HEK293 (cell line): ENCODE data around the gene RUFY1.
"Not testable (repeated sequence)": the region's sequence is repeated elsewhere in the genome, so short reads cannot be mapped to it uniquely, and the experiment has no call there.

Experiments used
- CTCF ChIA-PET: fragments of 350-600 bp; formaldehyde crosslinking; extraction: SDS; loops from one replicate; lab custom pipeline; 2021; ENCODE audit warnings: antibody characterized with exemption; lab: Yijun Ruan, JAX
- POLR2A ChIA-PET: fragments of 300-600 bp; formaldehyde crosslinking; extraction: SDS; loops from one replicate; lab custom pipeline; 2020; ENCODE audit warnings: antibody characterized with exemption, inconsistent platforms; lab: Yijun Ruan, JAX
- H3K27ac ChIP-seq: fragments of 200-500 bp; sonication (Bioruptor generic); 2 replicates; pipeline ENCODE4 v1.5.1; 2014; ENCODE audit warnings: low read depth, low read length, control low read depth, inconsistent platforms; ENCODE audit errors: extremely low read depth
- H3K36me3 ChIP-seq, 2 experiments: fragments of 200-500 bp in 1 of 2; sonication (Bioruptor generic) in 1 of 2; 1 replicate in 1 of 2; 2 replicates in 1 of 2; pipeline ENCODE4 v1.5.1; 2014 to 2017; ENCODE audit warnings: inconsistent platforms in 2 of 2, low read length in 2 of 2; ENCODE audit not compliant: control insufficient read depth in 2 of 2, insufficient read depth in 1 of 2
- H3K4me1 ChIP-seq: fragments of 200-500 bp; sonication (Bioruptor generic); 2 replicates; pipeline ENCODE4 v1.5.1; 2014; ENCODE audit warnings: mild to moderate bottlenecking, low read length, inconsistent platforms; ENCODE audit not compliant: control insufficient read depth, insufficient read depth
- H3K4me3 ChIP-seq: 2 replicates; pipeline ENCODE4 v1.5.1; 2011; ENCODE audit warnings: low read depth, mild to moderate bottlenecking, control low read depth, low read length, moderate library complexity
- H3K9me3 ChIP-seq: fragments of 200-500 bp; sonication (Bioruptor generic); 2 replicates; pipeline ENCODE4 v1.5.1; 2014; ENCODE audit warnings: low read depth, low read length, inconsistent platforms; ENCODE audit not compliant: control insufficient read depth, insufficient read depth
- EGR2 ChIP-seq: fragments of 450-650 bp; formaldehyde crosslinking; IDR thresholded peaks from 2 replicates; pipeline ENCODE4 v1.5.1; 2016; ENCODE audit warnings: low read depth, missing biosample characterization, missing genetic modification characterization
- FEZF1 ChIP-seq: fragments of 450-650 bp; formaldehyde crosslinking; IDR thresholded peaks from 2 replicates; pipeline ENCODE4 v1.5.1; 2016; ENCODE audit warnings: missing biosample characterization, missing genetic modification characterization
- HIC1 ChIP-seq: fragments of 450-650 bp; formaldehyde crosslinking; IDR thresholded peaks from 2 replicates; pipeline ENCODE4 v1.5.1; 2016; ENCODE audit warnings: missing biosample characterization, missing genetic modification characterization
- MEIS1 ChIP-seq: sonication (generic); formaldehyde crosslinking; IDR thresholded peaks from 2 replicates; pipeline ENCODE4 v1.8.1; 2022; ENCODE audit warnings: missing genetic modification reagents, mild to moderate bottlenecking, borderline replicate concordance
- PATZ1 ChIP-seq: fragments of 450-650 bp; formaldehyde crosslinking; IDR thresholded peaks from 2 replicates; pipeline ENCODE4 v1.5.1; 2016; ENCODE audit warnings: missing biosample characterization, missing genetic modification characterization
- TSHZ1 ChIP-seq: fragments of 450-650 bp; formaldehyde crosslinking; IDR thresholded peaks from 2 replicates; pipeline ENCODE4 v1.5.1; 2016; ENCODE audit warnings: missing biosample characterization, missing genetic modification characterization, borderline replicate concordance
- ZBTB26 ChIP-seq: fragments of 450-650 bp; formaldehyde crosslinking; optimal IDR thresholded peaks from 2 replicates; pipeline ENCODE3; 2016; ENCODE audit warnings: missing biosample characterization, mild to moderate bottlenecking, missing genetic modification characterization
- ZBTB7A ChIP-seq: fragments of 450-650 bp; formaldehyde crosslinking; IDR thresholded peaks from 2 replicates; pipeline ENCODE4 v1.5.1; 2016; ENCODE audit warnings: low read depth, missing biosample characterization, missing genetic modification characterization
- ZFHX2 ChIP-seq: fragments of 450-650 bp; formaldehyde crosslinking; conservative IDR thresholded peaks from 2 replicates; pipeline ENCODE4 v1.5.1; 2016; ENCODE audit warnings: missing biosample characterization, missing genetic modification characterization
- ZFP69B ChIP-seq: fragments of 450-650 bp; formaldehyde crosslinking; IDR thresholded peaks from 2 replicates; pipeline ENCODE4 v1.5.1; 2016; ENCODE audit warnings: missing biosample characterization, missing genetic modification characterization
- ZNF10 ChIP-seq: fragments of 450-650 bp; formaldehyde crosslinking; IDR thresholded peaks from 2 replicates; pipeline ENCODE4 v1.5.1; 2017; ENCODE audit warnings: missing biosample characterization, missing genetic modification characterization
- ZNF184 ChIP-seq: fragments of 450-650 bp; IDR thresholded peaks from 2 replicates; pipeline ENCODE4 v1.5.1; 2018; ENCODE audit warnings: missing biosample characterization, mild to moderate bottlenecking, missing genetic modification characterization
- ZNF211 ChIP-seq: fragments of 450-650 bp; formaldehyde crosslinking; IDR thresholded peaks from 2 replicates; pipeline ENCODE4 v1.5.1; 2016; ENCODE audit warnings: low read depth, missing biosample characterization, missing genetic modification characterization
- ZNF362 ChIP-seq: fragments of 450-650 bp; formaldehyde crosslinking; IDR thresholded peaks from 2 replicates; pipeline ENCODE4 v1.5.1; 2016; ENCODE audit warnings: missing biosample characterization, missing genetic modification characterization
- ZNF404 ChIP-seq: fragments of 450-650 bp; formaldehyde crosslinking; IDR thresholded peaks from 2 replicates; pipeline ENCODE4 v1.5.1; 2017; ENCODE audit warnings: missing biosample characterization, missing genetic modification characterization
- ZNF48 ChIP-seq: fragments of 450-650 bp; formaldehyde crosslinking; IDR thresholded peaks from 2 replicates; pipeline ENCODE4 v1.5.1; 2016; ENCODE audit warnings: missing biosample characterization, missing genetic modification characterization
- ZNF488 ChIP-seq: fragments of 450-650 bp; formaldehyde crosslinking; IDR thresholded peaks from 2 replicates; pipeline ENCODE4 v1.5.1; 2016; ENCODE audit warnings: missing biosample characterization, missing genetic modification characterization
- ZNF645 ChIP-seq: fragments of 450-650 bp; formaldehyde crosslinking; IDR thresholded peaks from 2 replicates; pipeline ENCODE4; 2016; ENCODE audit warnings: missing biosample characterization, missing genetic modification characterization
- ZNF791 ChIP-seq: fragments of 450-650 bp; formaldehyde crosslinking; IDR thresholded peaks from 2 replicates; pipeline ENCODE4 v1.5.1; 2016; ENCODE audit warnings: missing biosample characterization, missing genetic modification characterization

RUFY1 gene

GRCh38 chr5:179512452-179513000, 37.8 kb upstream of the RUFY1 start:
- H3K4me3 ChIP-seq, result no peak overlapping the region
- ChIA-PET CTCF (no interaction called here), POLR2A (no interaction called here)
- no peaks in the 10 kb centered on the region for H3K4me1 ChIP-seq
- no peaks in the 10 kb centered on the region for H3K36me3 ChIP-seq
- no peak overlapping the region for H3K27ac ChIP-seq
- TF ChIP-seq PATZ1 (tag by site-specific recombination) (no peak), FEZF1 (no peak), ZNF645 (tag by site-specific recombination) (no peak), ZNF488 (tag by site-specific recombination) (no peak), ZNF10 (tag by site-specific recombination) (no peak), MEIS1 (CRISPR knock-in tag) (no peak), EGR2 (tag by site-specific recombination) (no peak), ZNF791 (tag by site-specific recombination) (no peak), ZNF48 (tag by site-specific recombination) (no peak), ZNF362 (tag by site-specific recombination) (no peak), ZNF404 (tag by site-specific recombination) (no peak), TSHZ1 (tag by site-specific recombination) (no peak)
- TF ChIP-seq, all 188 proteins: peak for 0
- H3K9me3 ChIP-seq, result no peaks in the 10 kb centered on the region

- H3K27ac ChIP-seq, H3K36me3 ChIP-seq, H3K9me3 ChIP-seq, H3K4me3 ChIP-seq, POLR2A ChIA-PET, H3K4me1 ChIP-seq, CTCF ChIA-PET: not testable (repeated sequence)
Observed at GRCh38 chr5:179515501-179515900, 34.9 kb upstream of the RUFY1 start.

- H3K27ac ChIP-seq, result no peak overlapping the region
- no peak overlapping the region for H3K4me3 ChIP-seq
- H3K4me1 ChIP-seq, result no peaks in the 10 kb centered on the region
- H3K9me3 ChIP-seq, result no peaks in the 10 kb centered on the region
- POLR2A ChIA-PET, result interaction anchor here (0.6 kb wide), 1 partner anchor 34 kb away, joined by 3 read pairs; the partner anchor contains the start of gene RUFY1
- H3K36me3 ChIP-seq, result no peaks in the 10 kb centered on the region
- CTCF ChIA-PET, result interaction anchor here (0.7 kb wide), 1 partner anchor 1454 kb away, joined by 6 read pairs; no protein-coding TSS in a partner anchor
- TF ChIP-seq ZFP69B (tag by site-specific recombination) (no peak), ZFHX2 (no peak), ZBTB26 (tag by site-specific recombination) (no peak), ZNF184 (no peak), ZNF211 (no peak), ZBTB7A (no peak), HIC1 (tag by site-specific recombination) (no peak)
Observed at GRCh38 chr5:179516221-179516620, 34.1 kb upstream of the RUFY1 start.
